Kidney (tissue), 14 donors: Measurements from ENCODE around the gene DFFB. TPM values are rescaled to one million over a fixed set of nuclear protein-coding genes. Genes with fewer than 3 reads are reported as not detected.

Experiments
- DNase-seq, 5 donors: peaks; one replicate each; pipeline ENCODE4 v3.0.0-alpha.2; 2013 to 2020
- FAIRE-seq: peaks from 2 replicates; lab custom pipeline; 2012; peaks lifted over from hg19 to GRCh38; lab: Jason Lieb, UNC
- H3K27ac ChIP-seq, 2 donors: one replicate each; pipeline ENCODE4 v1.7.0; 2013; ENCODE audit warnings: low read depth in 2 of 2, low read length in 2 of 2, inconsistent platforms in 1 of 2
- H3K27me3 ChIP-seq: one replicate; pipeline ENCODE4 v1.7.1; 2013; ENCODE audit warnings: low read length, inconsistent platforms; ENCODE audit not compliant: control insufficient read depth, insufficient read depth
- H3K36me3 ChIP-seq, 3 donors: one replicate each; pipeline versions ENCODE4 v1.7.0 to v1.7.1; 2013; ENCODE audit warnings: low read length in 3 of 3, control low read depth in 1 of 3, inconsistent platforms in 1 of 3; ENCODE audit not compliant: insufficient read depth in 3 of 3, control insufficient read depth in 2 of 3
- H3K4me1 ChIP-seq, 3 donors: one replicate each; pipeline versions ENCODE4 v1.7.0 to v1.7.1; 2013; ENCODE audit warnings: low read length in 3 of 3, inconsistent platforms in 1 of 3, low read depth in 1 of 3; ENCODE audit not compliant: control insufficient read depth in 2 of 3, insufficient read depth in 2 of 3
- H3K4me3 ChIP-seq, 3 donors: one replicate each; pipeline versions ENCODE4 v1.7.0 to v1.8.1; 2013; ENCODE audit warnings: low read length in 3 of 3, control low read depth in 1 of 3, inconsistent platforms in 1 of 3
- H3K9ac ChIP-seq, 3 donors: one replicate each; pipeline versions ENCODE4 v1.7.0 to v1.7.1; 2013; ENCODE audit warnings: low read length in 3 of 3, control low read depth in 1 of 3, inconsistent platforms in 1 of 3
- H3K9me3 ChIP-seq, 3 donors: one replicate each; pipeline versions ENCODE4 v1.7.0 to v1.7.1; 2013; ENCODE audit warnings: low read length in 3 of 3, control low read depth in 1 of 3, inconsistent platforms in 1 of 3; ENCODE audit not compliant: control insufficient read depth in 2 of 3, insufficient read depth in 1 of 3
- intact Hi-C: fragments of 100-400 bp; cut with DNase I; formaldehyde crosslinking; loops from one replicate; pipeline ENCODE4 v1.11.1; 2022
- polyA plus RNA-seq: library from polyadenylated mRNA; stranded (reverse); fragments of 350-450 nt; fragmentation: Illumina TruSeq; extraction: RNeasy Lipid Tissue Mini Kit (QIAGEN cat#74804); gene quantifications from one replicate; pipeline ENCODE4 v1.2.3, GENCODE V29; 2014; ENCODE audit warnings: low read depth, low replicate concordance; ENCODE audit not compliant: insufficient read depth
- total RNA-seq: library from RNA; stranded (reverse); fragmentation: NEBNext Ultra II Directional; extraction: Animal tissue kit (Norgen Biotek cat#: 25700); gene quantifications from one replicate; pipeline ENCODE4 v1.2.1, GENCODE V29; 2021
- TF ChIP-seq, protein P1 (sequence below): IDR thresholded peaks from 3 replicates; pipeline ENCODE4 v1.5.1; 2012; ENCODE audit warnings: mild to moderate bottlenecking, moderate library complexity, borderline replicate concordance; ENCODE audit not compliant: insufficient read depth; ENCODE audit errors: extremely low read depth
- donor health status: control.
- donor health status: control.
- donor health status: control.
- donor health status: control.
- donor health status: control.
- donor health status: DM: yes; HTN: yes; CAD: no.
- donor health status: Normal renal cell carcinoma (clear cell type).

Gene DFFB
- total and polyA plus RNA-seq, 2 donors from 2014 or later = 5.6 to 8.2 TPM

- no peaks in the 10 kb centered on the region for H3K9me3 ChIP-seq
- TF ChIP-seq, protein P1, sequence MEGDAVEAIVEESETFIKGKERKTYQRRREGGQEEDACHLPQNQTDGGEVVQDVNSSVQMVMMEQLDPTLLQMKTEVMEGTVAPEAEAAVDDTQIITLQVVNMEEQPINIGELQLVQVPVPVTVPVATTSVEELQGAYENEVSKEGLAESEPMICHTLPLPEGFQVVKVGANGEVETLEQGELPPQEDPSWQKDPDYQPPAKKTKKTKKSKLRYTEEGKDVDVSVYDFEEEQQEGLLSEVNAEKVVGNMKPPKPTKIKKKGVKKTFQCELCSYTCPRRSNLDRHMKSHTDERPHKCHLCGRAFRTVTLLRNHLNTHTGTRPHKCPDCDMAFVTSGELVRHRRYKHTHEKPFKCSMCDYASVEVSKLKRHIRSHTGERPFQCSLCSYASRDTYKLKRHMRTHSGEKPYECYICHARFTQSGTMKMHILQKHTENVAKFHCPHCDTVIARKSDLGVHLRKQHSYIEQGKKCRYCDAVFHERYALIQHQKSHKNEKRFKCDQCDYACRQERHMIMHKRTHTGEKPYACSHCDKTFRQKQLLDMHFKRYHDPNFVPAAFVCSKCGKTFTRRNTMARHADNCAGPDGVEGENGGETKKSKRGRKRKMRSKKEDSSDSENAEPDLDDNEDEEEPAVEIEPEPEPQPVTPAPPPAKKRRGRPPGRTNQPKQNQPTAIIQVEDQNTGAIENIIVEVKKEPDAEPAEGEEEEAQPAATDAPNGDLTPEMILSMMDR = no peak
- H3K36me3 ChIP-seq = no peaks in the 10 kb centered on the region
- intact Hi-C loops = no loop called here
- peaks cover 0 to 21% (median 7%) of the 10 kb centered on the region in 3 donors for H3K4me1 ChIP-seq
- no peak for FAIRE-seq
- DNase-seq = peak in 1 of 5 donors; percentile 32
- H3K27me3 ChIP-seq = no peaks in the 10 kb centered on the region
- H3K4me3 ChIP-seq = no peak overlapping the region
- no peak overlapping the region for H3K9ac ChIP-seq
- no peak overlapping the region for H3K27ac ChIP-seq
These were observed 47.5 kb downstream of the DFFB start for GRCh38 chr1:3904843-3905185.

DNA sequence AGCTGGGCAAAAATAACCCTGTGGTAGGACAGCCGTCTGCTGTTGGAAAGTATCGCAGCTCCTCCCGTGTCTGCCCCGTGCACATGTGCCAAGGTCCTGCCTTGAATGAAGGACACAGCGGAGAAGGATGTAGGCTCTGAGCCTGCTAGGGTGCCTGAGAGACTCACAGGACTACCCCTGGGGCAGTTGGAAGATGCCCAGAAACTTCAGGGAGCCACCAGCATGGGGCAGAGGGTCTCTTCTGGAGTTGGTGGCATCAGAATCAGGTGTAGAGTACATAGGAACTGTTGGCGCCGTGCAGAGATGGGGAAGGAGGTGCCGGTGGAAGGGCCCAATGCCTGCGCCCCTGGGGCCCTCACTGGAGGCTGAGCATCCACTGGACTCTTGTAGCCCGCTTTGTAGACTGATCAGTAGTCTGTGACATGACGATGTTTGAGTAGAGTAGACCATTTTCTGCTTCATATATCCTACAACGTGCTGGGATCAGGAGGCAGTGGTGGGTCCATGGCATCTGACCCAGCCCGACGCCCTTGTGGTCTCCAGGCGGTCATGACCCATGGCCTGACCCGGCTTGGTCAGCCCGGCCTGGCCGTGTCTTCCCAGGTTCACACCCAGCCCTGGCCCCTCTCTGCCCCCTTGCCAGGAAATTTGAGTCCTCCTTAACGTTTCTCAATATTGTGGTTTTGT is 48.1 kb downstream of the DFFB start:
- Histone ChIP-seq H3K9me3 (no peaks in the 10 kb centered on the region), H3K27ac (no peak overlapping the region), H3K4me3 (no peak overlapping the region), H3K27me3 (no peaks in the 10 kb centered on the region), H3K4me1 (peaks cover 0 to 21% (median 7%) of the 10 kb centered on the region in 3 donors), H3K9ac (no peak overlapping the region), H3K36me3 (no peaks in the 10 kb centered on the region)
- DNase-seq = peak in 1 of 5 donors; percentile 60
- TF ChIP-seq, protein P1 = no peak
- intact Hi-C loops = no loop called here
- FAIRE-seq = no peak

DNA sequence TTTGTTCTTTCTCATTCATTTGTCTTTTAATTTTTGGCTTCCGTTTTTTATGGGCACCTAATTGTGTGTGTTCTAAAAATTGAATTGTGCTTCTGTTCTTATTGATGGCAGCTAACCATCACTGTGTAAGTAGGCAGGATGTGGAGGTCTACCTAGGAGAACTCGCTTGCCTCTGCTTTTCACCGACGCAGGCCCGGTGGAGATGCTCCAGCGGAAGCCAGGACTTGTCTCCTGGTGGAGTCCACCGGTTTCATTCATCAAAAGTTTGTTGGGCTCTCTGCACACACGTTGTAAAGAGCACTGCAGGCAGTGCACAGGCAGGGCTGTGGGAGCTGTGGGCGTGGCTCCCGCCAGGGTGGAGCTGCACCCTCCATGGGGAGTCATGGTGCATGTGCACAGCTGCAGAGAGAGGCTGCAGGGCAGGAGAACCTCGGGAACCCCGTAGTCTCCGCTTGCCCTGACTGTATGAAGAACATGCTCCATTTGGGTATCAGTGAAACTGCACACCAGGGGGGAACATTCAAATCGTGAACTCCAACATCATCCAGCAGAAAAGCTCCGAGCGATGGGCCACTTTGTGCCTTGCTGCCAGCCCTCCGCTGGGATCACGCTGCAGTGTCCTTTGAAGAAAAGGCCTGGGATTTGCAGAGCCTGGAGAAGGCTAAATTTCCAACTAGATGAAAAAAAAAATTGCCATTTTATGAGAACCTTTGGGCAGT is 48.8 kb downstream of the DFFB start:
- no peak overlapping the region for H3K27ac ChIP-seq
- H3K9ac ChIP-seq = no peak overlapping the region
- peaks cover 0 to 21% (median 9%) of the 10 kb centered on the region in 3 donors for H3K4me1 ChIP-seq
- DNase-seq = peak in 1 of 5 donors; percentile 69
- no peak overlapping the region for H3K4me3 ChIP-seq
- H3K9me3 ChIP-seq = no peaks in the 10 kb centered on the region
- no peak for FAIRE-seq
- TF ChIP-seq, protein P1 = no peak
- intact Hi-C loops = no loop called here
- H3K27me3 ChIP-seq = no peaks in the 10 kb centered on the region
- no peaks in the 10 kb centered on the region for H3K36me3 ChIP-seq
